HG03045 (cell line): Measurements from ENCODE around the gene SLCO4A1.

Experiments
- ATAC-seq: cut with Tn5 transposase; IDR thresholded peaks from one replicate; pipeline ENCODE4 v1.9.1; 2021; ENCODE audit warnings: mild to moderate bottlenecking, moderate library complexity; ENCODE audit not compliant: unreplicated experiment

The SLCO4A1 gene

GRCh38 chr20:62663145-62664018 is 21.1 kb downstream of the SLCO4A1 start:
- ATAC-seq, result no peak

GRCh38 chr20:62664019-62664971 is 22.0 kb downstream of the SLCO4A1 start:
- no peak for ATAC-seq

- no peak for ATAC-seq
Measured at GRCh38 chr20:62665153-62665754, 23.0 kb downstream of the SLCO4A1 start.

- no peak for ATAC-seq
Measured at GRCh38 chr20:62665826-62666735, 23.8 kb downstream of the SLCO4A1 start.

GRCh38 chr20:62666736-62667529 is 24.6 kb downstream of the SLCO4A1 start:
- ATAC-seq, result no peak

GRCh38 chr20:62667530-62668440 is 25.5 kb downstream of the SLCO4A1 start:
- ATAC-seq, result no peak

- ATAC-seq, result no peak
Measured at GRCh38 chr20:62668441-62669027, 26.2 kb downstream of the SLCO4A1 start.

GRCh38 chr20:62669249-62669648 is 26.9 kb downstream of the SLCO4A1 start:
- no peak for ATAC-seq

GRCh38 chr20:62670156-62670555 is 27.9 kb downstream of the SLCO4A1 start:
- ATAC-seq, result no peak

GRCh38 chr20:62670998-62671397 is 28.7 kb downstream of the SLCO4A1 start:
- ATAC-seq, result no peak

- no peak for ATAC-seq
Measured at GRCh38 chr20:62671765-62672164, 29.5 kb downstream of the SLCO4A1 start.

- no peak for ATAC-seq
Measured at GRCh38 chr20:62674370-62674769, 32.1 kb downstream of the SLCO4A1 start.

- no peak for ATAC-seq
Measured at GRCh38 chr20:62675156-62675876, 33.0 kb downstream of the SLCO4A1 start.

- ATAC-seq, result no peak
Measured at GRCh38 chr20:62675877-62676260, 33.6 kb downstream of the SLCO4A1 start.

- no peak for ATAC-seq
Measured at GRCh38 chr20:62676976-62677375, 34.7 kb downstream of the SLCO4A1 start.

GRCh38 chr20:62677678-62678077 is 35.4 kb downstream of the SLCO4A1 start:
- ATAC-seq, result no peak

- ATAC-seq, result no peak
Measured at GRCh38 chr20:62678553-62678952, 36.2 kb downstream of the SLCO4A1 start.
